HepG2 (cell line): ENCODE data around the gene SRGAP2B.
"Not testable (repeated sequence)": the region's sequence is repeated elsewhere in the genome, so short reads cannot be mapped to it uniquely, and the experiment has no call there.

Experiments
- CTCF ChIP-seq: sonication (generic); formaldehyde crosslinking; IDR thresholded peaks from 2 replicates; pipeline ENCODE4 v1.5.0; 2020; ENCODE audit warnings: mild to moderate bottlenecking, missing genetic modification reagents, moderate library complexity
- ESRRA ChIP-seq: sonication (generic); formaldehyde crosslinking; IDR thresholded peaks from 2 replicates; pipeline ENCODE4 v1.5.1; 2020; ENCODE audit warnings: mild to moderate bottlenecking, low read depth, missing genetic modification reagents
- EZH2 ChIP-seq: conservative IDR thresholded peaks from 2 replicates; pipeline ENCODE4 v1.6.1; 2012; ENCODE audit warnings: mild to moderate bottlenecking, low read depth, low read length, moderate library complexity
- ONECUT2 ChIP-seq: sonication (generic); formaldehyde crosslinking; IDR thresholded peaks from 2 replicates; pipeline ENCODE4 v1.4.0; 2020; ENCODE audit warnings: missing genetic modification reagents
- TCF7 ChIP-seq: sonication (generic); IDR thresholded peaks from 2 replicates; pipeline ENCODE4 v1.6.1; 2016; ENCODE audit warnings: antibody characterized with exemption, low read depth
- ZZZ3 ChIP-seq: sonication (generic); formaldehyde crosslinking; IDR thresholded peaks from 2 replicates; pipeline ENCODE4 v1.4.0; 2020; ENCODE audit warnings: missing genetic modification reagents, mild to moderate bottlenecking, borderline replicate concordance

- not testable (repeated sequence) for TF ChIP-seq ZZZ3; CTCF (CRISPR knock-in tag); EZH2; ONECUT2 (CRISPR knock-in tag); TCF7; ESRRA (CRISPR knock-in tag)
Measured at GRCh38 chr1:145033523-145033922, 61.6 kb downstream of the SRGAP2B start.
